Measurements from ENCODE around the gene DMPK. TPM values are rescaled to one million over a fixed set of nuclear protein-coding genes. Genes with fewer than 3 reads are reported as not detected.

DMPK gene
- total and polyA plus RNA-seq, 9 of the 15 experiments (the other 6 are each of a cell fraction or from before 2014, with no cell fraction given): 0.24 to 31.3 (median 7.3) TPM

DNA sequence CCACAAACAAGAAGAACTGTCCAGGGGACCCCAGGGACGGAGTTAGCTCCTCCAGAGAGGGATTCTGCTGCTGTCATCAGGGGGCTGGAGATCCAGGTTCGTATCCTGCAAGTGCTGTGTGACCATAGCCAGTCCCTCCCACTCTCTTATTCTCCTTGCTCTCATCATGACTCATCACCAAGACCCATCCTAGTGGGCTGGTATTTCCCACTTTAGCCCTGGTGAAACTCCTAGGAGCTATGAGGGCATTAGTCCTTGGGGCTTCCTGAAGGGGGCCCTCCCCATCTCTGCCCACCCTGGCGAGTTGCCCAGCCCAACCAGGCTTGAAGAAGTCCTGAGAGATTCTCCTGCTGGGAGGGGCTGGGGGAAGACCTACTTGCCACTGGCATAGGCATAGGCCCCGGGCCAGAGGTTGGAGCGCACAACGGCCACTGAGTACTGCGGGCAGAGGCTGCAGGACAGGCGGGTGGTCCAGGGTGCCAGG, 17.8 kb upstream of the DMPK start (continued):
- peak; percentile 60 for TF ChIP-seq ZFP36 (IDR thresholded peaks at IDR 0.05; ENCODE audit: low read depth, low read length, partially characterized antibody)
- no peak for TF ChIP-seq EZH2 (IDR thresholded peaks at IDR 0.05; ENCODE audit: borderline replicate concordance, low read depth, low read length)
- TF ChIP-seq HNRNPK (IDR thresholded peaks at IDR 0.05; ENCODE audit: low read depth, low read length, poor library complexity, severe bottlenecking): no peak
- TF ChIP-seq MCM7 (IDR thresholded peaks at IDR 0.05): no peak
- TF ChIP-seq HMGN3 (IDR thresholded peaks at IDR 0.05; ENCODE audit: borderline replicate concordance, extremely low read depth, insufficient read length, low read depth, low read length): no peak
- 0 out of 2 replicates have a peak, but pooled peaks have one; percentile 46 for TF ChIP-seq NFIC (IDR thresholded peaks at IDR 0.05)
- no peak for TF ChIP-seq ZNF165 (CRISPR knock-in tag; IDR thresholded peaks at IDR 0.05; ENCODE audit: borderline replicate concordance)
- no peak for TF ChIP-seq MAZ (CRISPR knock-in tag; conservative IDR thresholded peaks at IDR 0.05 in 1 of 2, IDR thresholded peaks at IDR 0.05 in 1 of 2)
- TF ChIP-seq ZNF316 (IDR thresholded peaks at IDR 0.05): 0 out of 2 replicates have a peak, but pooled peaks have one; percentile 16
- peak; percentile 52; the same call in 1 of the 2 replicates for TF ChIP-seq BCOR (IDR thresholded peaks at IDR 0.05)
- no peak for TF ChIP-seq TBP (optimal IDR thresholded peaks at IDR 0.05; ENCODE audit: low read depth, low read length)
- TF ChIP-seq HBP1 (CRISPR knock-in tag; IDR thresholded peaks at IDR 0.05): no peak
- no peak for TF ChIP-seq ZC3H8 (IDR thresholded peaks at IDR 0.05)
- TF ChIP-seq MYBL2 (IDR thresholded peaks at IDR 0.05; ENCODE audit: low read depth): no peak
- no peak for TF ChIP-seq MYBL2 (CRISPR knock-in tag; IDR thresholded peaks at IDR 0.05; ENCODE audit: borderline replicate concordance)
- 0 out of 2 replicates have a peak, but pooled peaks have one; percentile 11 for TF ChIP-seq JUND (IDR thresholded peaks at IDR 0.05; ENCODE audit: borderline replicate concordance, low read depth, low read length)
- no peak; the same call in 2 of the 3 replicates for TF ChIP-seq JUND (tag; IDR thresholded peaks at IDR 0.05; ENCODE audit: borderline replicate concordance, low read depth, low read length)
- TF ChIP-seq ELF2 (CRISPR knock-in tag; IDR thresholded peaks at IDR 0.05): no peak
- no peak for TF ChIP-seq ZNF766 (CRISPR knock-in tag; conservative IDR thresholded peaks at IDR 0.05)
- TF ChIP-seq ARNT (IDR thresholded peaks at IDR 0.05): no peak
- 0 out of 2 replicates have a peak, but pooled peaks have one; percentile 33 for TF ChIP-seq NFE2 (IDR thresholded peaks at IDR 0.05; ENCODE audit: low read depth)
- no peak for TF ChIP-seq TCF15 (CRISPR knock-in tag; IDR thresholded peaks at IDR 0.05)
- TF ChIP-seq RAD51 (IDR thresholded peaks at IDR 0.05; ENCODE audit: borderline replicate concordance, low read depth): no peak
- no peak for TF ChIP-seq TAF7 (tag; IDR thresholded peaks at IDR 0.05)

Measured in K562 (cell line).